A549 (cell line): Measurements from ENCODE around the gene ERCC2. TPM values are rescaled to one million over a fixed set of nuclear protein-coding genes. Genes with fewer than 3 reads are reported as not detected.
A peak's percentile ranks its signal among the peaks of the same experiment; 100 is the strongest.

Source experiments
- ATAC-seq, 2 experiments: fragments of 200-7000 bp in 1 of 2; fragments of >200 bp in 1 of 2; cut with Nextera tagmentation in 1 of 2; cut with Tn5 transposase in 1 of 2; 3 replicates each; pipeline versions ENCODE4 v1.8.0 to v1.9.1; 2018 to 2020; ENCODE audit warnings: mild to moderate bottlenecking in 1 of 2, moderate library complexity in 1 of 2
- CTCF ChIA-PET: fragments of 300-600 bp; sonication (Branson Sonifier 250); formaldehyde crosslinking; extraction: SDS; loops from one replicate; lab custom pipeline; 2021; ENCODE audit warnings: antibody characterized with exemption, inconsistent platforms; lab: Yijun Ruan, JAX
- POLR2A ChIA-PET: fragments of 350-600 bp; formaldehyde crosslinking; extraction: SDS; loops from one replicate; lab custom pipeline; 2021; ENCODE audit warnings: antibody characterized with exemption, inconsistent platforms; lab: Yijun Ruan, JAX
- DNase-seq, 2 experiments: peaks; one replicate each; pipeline versions ENCODE4 v3.0.0 to v3.0.0-alpha.2; 2011 to 2016; ENCODE audit warnings: low read depth in 1 of 2, low spot score in 1 of 2
- FAIRE-seq: peaks from 2 replicates; lab custom pipeline; 2011; peaks lifted over from hg19 to GRCh38; lab: Jason Lieb, UNC
- H3K27ac ChIP-seq, 2 experiments: fragments of >200 bp; sonication (Bioruptor Twin); formaldehyde crosslinking; 3 replicates each; pipeline ENCODE4 v1.5.1; 2016 to 2017
- H3K4me1 ChIP-seq: fragments of >200 bp; sonication (Bioruptor Twin); formaldehyde crosslinking; 3 replicates; pipeline ENCODE4 v1.6.1; 2016
- H3K4me2 ChIP-seq: fragments of >200 bp; sonication (Bioruptor Twin); formaldehyde crosslinking; 3 replicates; pipeline ENCODE4 v1.6.1; 2016
- H3K4me3 ChIP-seq: fragments of >200 bp; sonication (Bioruptor Twin); formaldehyde crosslinking; 3 replicates; pipeline ENCODE4 v1.5.1; 2016
- H3K9me3 ChIP-seq: fragments of >200 bp; sonication (Bioruptor Twin); formaldehyde crosslinking; 3 replicates; pipeline ENCODE4 v1.6.1; 2016
- CBX8 ChIP-seq: fragments of 200-600 bp; sonication (generic); IDR thresholded peaks from 2 replicates; pipeline ENCODE4 v1.6.1; 2016
- CEBPB ChIP-seq, 2 experiments: fragments of >200 bp in 1 of 2; sonication (Bioruptor Twin) in 1 of 2; formaldehyde crosslinking in 1 of 2; IDR thresholded peaks; 2 replicates each; pipeline ENCODE4 v1.6.1; 2012 to 2016
- CHD2 ChIP-seq: fragments of 150-350 bp; IDR thresholded peaks from 2 replicates; pipeline ENCODE4 v1.6.1; 2014; ENCODE audit warnings: low read length; ENCODE audit not compliant: partially characterized antibody
- EHF ChIP-seq: fragments of 250-450 bp; sonication (Bioruptor Pico); IDR thresholded peaks from 2 replicates; pipeline ENCODE4 v1.5.0; 2020; ENCODE audit warnings: mild to moderate bottlenecking
- FOSB ChIP-seq: fragments of 250-450 bp; sonication (Bioruptor Pico); IDR thresholded peaks from 2 replicates; pipeline ENCODE4 v1.5.0; 2020; ENCODE audit warnings: mild to moderate bottlenecking, moderate library complexity
- FOSL2 ChIP-seq, 2 experiments: fragments of 450-650 bp in 1 of 2; fragments of >200 bp in 1 of 2; sonication (Bioruptor Twin) in 1 of 2; formaldehyde crosslinking; IDR thresholded peaks; 2 replicates each; pipeline versions ENCODE4 v1.5.0 to v1.6.1; 2016 to 2020; ENCODE audit warnings: mild to moderate bottlenecking in 1 of 2, moderate library complexity in 1 of 2
- HEYL ChIP-seq: fragments of 250-450 bp; sonication (Bioruptor Pico); IDR thresholded peaks from 2 replicates; pipeline ENCODE4 v1.8.0; 2021; ENCODE audit warnings: mild to moderate bottlenecking, moderate library complexity
- HOXA7 ChIP-seq: fragments of 250-450 bp; sonication (Bioruptor Pico); IDR thresholded peaks from 2 replicates; pipeline ENCODE4 v1.5.0; 2020; ENCODE audit warnings: mild to moderate bottlenecking, moderate library complexity
- KDM1A ChIP-seq: fragments of 200-600 bp; sonication (generic); IDR thresholded peaks from 2 replicates; pipeline ENCODE4 v1.6.1; 2016; ENCODE audit warnings: low read depth, mild to moderate bottlenecking
- KDM5A ChIP-seq: fragments of 200-600 bp; sonication (generic); IDR thresholded peaks from 2 replicates; pipeline ENCODE4 v1.6.1; 2016; ENCODE audit warnings: antibody characterized with exemption, mild to moderate bottlenecking
- RARB ChIP-seq: fragments of 250-450 bp; sonication (Bioruptor Pico); IDR thresholded peaks from 2 replicates; pipeline ENCODE4 v1.8.0; 2021; ENCODE audit warnings: mild to moderate bottlenecking, moderate library complexity
- RCOR1 ChIP-seq: fragments of 150-350 bp; IDR thresholded peaks from 2 replicates; pipeline ENCODE4 v1.6.1; 2014; ENCODE audit warnings: antibody characterized with exemption, low read length, low read depth
- RFX5 ChIP-seq: fragments of 450-650 bp; IDR thresholded peaks from 2 replicates; pipeline ENCODE4 v1.7.1; 2014; ENCODE audit warnings: antibody characterized with exemption, mild to moderate bottlenecking, moderate library complexity
- RNF2 ChIP-seq: fragments of 200-600 bp; sonication (generic); IDR thresholded peaks from 2 replicates; pipeline ENCODE4 v1.6.1; 2016; ENCODE audit warnings: low read depth, mild to moderate bottlenecking, antibody characterized with exemption, moderate library complexity, borderline replicate concordance
- TFCP2L1 ChIP-seq: fragments of 250-450 bp; sonication (Bioruptor Pico); IDR thresholded peaks from 2 replicates; pipeline ENCODE4 v1.5.0; 2021; ENCODE audit warnings: mild to moderate bottlenecking
- ZFP36 ChIP-seq: fragments of 450-650 bp; IDR thresholded peaks from 2 replicates; pipeline ENCODE4 v1.6.1; 2014; ENCODE audit warnings: borderline replicate concordance; ENCODE audit not compliant: partially characterized antibody
- WGBS: methylation state at CpG from one replicate; pipeline ENCODE4 v1.1.6; 2017; ENCODE audit errors: missing lambda C conversion rate; 5-methylcytosine and 5-hydroxymethylcytosine counted together
- polyA plus RNA-seq, 4 experiments: library from polyadenylated mRNA; depleted of rRNA in 3 of 4; stranded (reverse); fragments of >200 nt; fragmentation: RNase III in 1 of 4; extraction: RNeasy Plus Mini Kit Qiagen cat#74134 plus additional on column Dnase treatment in 1 of 4; gene quantifications; 2 replicates in 3 of 4; 3 replicates in 1 of 4; pipeline ENCODE4 v1.2.3, GENCODE V29; 2011 to 2017
- TF ChIP-seq, protein P1 (sequence below): IDR thresholded peaks from 2 replicates; pipeline ENCODE4 v1.6.1; 2012
- TF ChIP-seq, protein P2 (sequence below): fragments of >200 bp; sonication (Bioruptor Twin); formaldehyde crosslinking; IDR thresholded peaks from 3 replicates; pipeline ENCODE4 v1.6.1; 2016
- TF ChIP-seq, protein P3 (sequence below): fragments of 250-450 bp; sonication (Bioruptor Pico); IDR thresholded peaks from 2 replicates; pipeline ENCODE4 v1.5.0; 2020; ENCODE audit warnings: low read depth, mild to moderate bottlenecking, moderate library complexity

ERCC2 gene
- polyA plus RNA-seq, 2 of the 4 experiments (the other 2 are of a cell fraction), result 12.9 to 19.8 TPM

DNA sequence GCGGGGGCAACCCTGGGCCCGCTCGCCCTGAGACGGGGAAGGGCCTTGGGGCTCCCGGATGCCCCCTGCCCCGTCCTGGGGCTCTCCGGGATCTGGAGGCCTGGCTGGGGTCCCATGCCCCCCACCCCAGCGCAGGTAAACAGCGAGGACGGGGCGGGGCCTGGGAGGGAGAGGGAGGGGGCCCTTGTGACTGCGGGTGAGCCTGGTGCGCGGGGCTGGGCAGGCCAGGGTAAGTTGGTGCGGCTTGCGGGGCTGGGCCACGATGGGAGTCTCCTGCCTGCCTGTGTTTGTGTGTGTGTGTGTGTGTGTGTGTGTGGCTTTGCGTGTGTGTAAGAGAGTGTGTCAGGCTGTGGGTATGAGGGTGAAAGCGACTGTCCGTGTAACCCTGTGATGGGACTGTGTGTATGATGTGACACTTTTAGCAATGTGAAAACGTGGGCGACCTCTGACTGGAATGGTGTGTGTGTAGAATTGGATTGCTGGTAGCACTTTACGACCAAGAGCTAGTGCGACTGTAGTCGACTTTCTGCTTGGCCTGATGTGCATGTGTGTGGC, 29.4 kb downstream of the ERCC2 start:
- H3K4me2 ChIP-seq, result peak overlapping the region; percentile 96
- ATAC-seq, result no peak; a peak in 1 of 6 replicates
- H3K9me3 ChIP-seq, result no peaks in the 10 kb centered on the region
- FAIRE-seq, result no peak
- peak overlapping the region; percentile 52 to 81; a peak in 4 of 6 replicates for H3K27ac ChIP-seq
- TF ChIP-seq CBX8 (no peak), FOSB (CRISPR knock-in tag) (no peak)
- TF ChIP-seq, all 56 proteins: peak for 0
- POLR2A ChIA-PET, result no interaction called here
- DNase-seq, result no peak
- H3K4me3 ChIP-seq, result peak overlapping the region; percentile 59
- WGBS, result 77% methylated on average over 8 of the region's 25 CpGs
- CTCF ChIA-PET, result interaction anchor here (1.5 kb wide), 1 partner anchor 28 kb away, joined by 4 read pairs; no protein-coding TSS in a partner anchor
- H3K4me1 ChIP-seq, result peaks cover 3% of the 10 kb centered on the region; the same call in 2 of the 3 replicates

DNA sequence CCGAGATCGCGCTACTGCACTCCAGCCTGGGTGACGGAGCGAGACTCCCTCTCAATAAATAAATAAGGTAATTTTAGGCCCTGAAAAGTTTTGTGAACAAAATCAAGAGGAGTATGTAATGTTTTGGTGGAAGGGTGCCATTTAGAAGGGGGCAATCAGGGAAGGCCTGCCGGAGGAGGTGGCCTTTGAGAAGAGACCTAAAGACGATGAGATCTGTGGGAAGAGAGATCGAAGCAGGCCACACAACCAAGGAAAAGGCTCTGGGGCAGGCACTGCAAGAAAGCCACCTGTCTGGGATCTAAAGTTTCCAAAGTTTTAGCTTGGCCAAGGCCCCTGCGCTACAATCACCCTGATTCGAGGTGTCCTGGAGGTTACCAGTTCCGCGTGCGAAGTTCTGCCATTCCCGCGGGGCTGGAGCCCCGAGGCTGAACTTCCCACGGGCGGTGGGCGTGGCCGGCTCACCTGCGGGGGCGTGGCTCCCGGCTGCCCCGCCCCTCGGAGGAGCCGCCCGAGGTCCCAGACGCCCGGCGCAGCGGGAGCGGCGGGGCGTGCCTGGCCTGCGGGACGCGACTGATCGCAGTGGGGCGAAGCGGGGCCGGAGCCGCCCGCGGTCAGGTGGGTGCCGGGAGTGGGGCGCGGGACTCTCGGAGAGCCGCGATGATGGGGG, 30.0 kb downstream of the ERCC2 start, which contains the start of gene KLC3:
KLC3 (plus strand) TSS at position 519 of the 667 bp plus-strand sequence. CDS start 4,792 bp downstream, outside the sequence.
- Histone ChIP-seq H3K4me2 (peak within 1 kb of the TSS; percentile 96), H3K4me1 (peaks cover 3% of the 10 kb centered on the region; the same call in 2 of the 3 replicates), H3K27ac (peak within 1 kb of the TSS; percentile 52 to 81; a peak in 4 of 6 replicates), H3K9me3 (no peaks in the 10 kb centered on the region), H3K4me3 (peak within 1 kb of the TSS; percentile 59)
- ChIA-PET POLR2A (no interaction called here), CTCF (interaction anchor here (1.9 to 2.8 kb wide), 2 partner anchors 10 to 86 kb away, joined by 10 to 25 read pairs; no protein-coding TSS in a partner anchor)
- no peak for FAIRE-seq
- DNase-seq, result peak in 1 of 2 experiments; percentile 26
- 69% methylated on average over 8 of the region's 50 CpGs for WGBS
- no peak for TF ChIP-seq HEYL (CRISPR knock-in tag)
- peak; percentile 84 for TF ChIP-seq ZFP36
- peak; percentile 21 to 26; a peak in 3 of 6 replicates for ATAC-seq

DNA sequence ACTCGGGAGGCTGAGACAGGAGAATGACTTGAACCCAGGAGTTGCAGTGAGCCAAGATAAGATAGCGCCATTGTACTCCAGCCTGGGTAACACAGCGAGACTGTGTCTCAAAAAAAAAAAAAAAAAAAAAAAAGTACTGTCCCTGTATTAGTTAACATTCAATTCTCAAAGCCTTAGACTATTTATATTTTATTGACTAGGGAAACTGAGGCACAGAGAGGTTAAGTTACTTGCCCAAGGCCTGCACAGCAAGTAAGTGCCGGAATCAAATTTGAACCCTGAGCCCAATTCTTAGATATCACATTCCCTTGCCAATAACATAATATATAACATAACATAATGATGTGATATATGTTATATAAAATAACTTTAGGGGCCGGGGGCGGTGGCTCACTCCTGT, 30.7 kb downstream of the ERCC2 start:
- CTCF ChIA-PET, result interaction anchor here (0.6 to 2.9 kb wide), 12 partner anchors 11 to 183 kb away, joined by 3 to 29 read pairs (median 6); partner anchors contain the start of gene NKPD1
- no peak overlapping the region for H3K4me2 ChIP-seq
- TF ChIP-seq RCOR1, result no peak
- TF ChIP-seq, protein P1, sequence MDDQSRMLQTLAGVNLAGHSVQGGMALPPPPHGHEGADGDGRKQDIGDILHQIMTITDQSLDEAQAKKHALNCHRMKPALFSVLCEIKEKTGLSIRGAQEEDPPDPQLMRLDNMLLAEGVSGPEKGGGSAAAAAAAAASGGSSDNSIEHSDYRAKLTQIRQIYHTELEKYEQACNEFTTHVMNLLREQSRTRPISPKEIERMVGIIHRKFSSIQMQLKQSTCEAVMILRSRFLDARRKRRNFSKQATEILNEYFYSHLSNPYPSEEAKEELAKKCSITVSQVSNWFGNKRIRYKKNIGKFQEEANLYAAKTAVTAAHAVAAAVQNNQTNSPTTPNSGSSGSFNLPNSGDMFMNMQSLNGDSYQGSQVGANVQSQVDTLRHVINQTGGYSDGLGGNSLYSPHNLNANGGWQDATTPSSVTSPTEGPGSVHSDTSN, result no peak
- TF ChIP-seq CBX8, result no peak
- TF ChIP-seq EHF, result no peak
- TF ChIP-seq CEBPB (IDR thresholded peaks at IDR 0.05), result no peak
- no peak for TF ChIP-seq RNF2
- TF ChIP-seq FOSL2 (IDR thresholded peaks at IDR 0.05), result no peak
- TF ChIP-seq FOSL2 (CRISPR knock-in tag; IDR thresholded peaks at IDR 0.05), result no peak
- no peak for TF ChIP-seq RARB (CRISPR knock-in tag)
- no peak for TF ChIP-seq TFCP2L1 (CRISPR knock-in tag)
- no peak overlapping the region for H3K27ac ChIP-seq
- 85% methylated on average over 6 of the region's 6 CpGs for WGBS
- ATAC-seq (no peak), DNase-seq (no peak), FAIRE-seq (no peak)
- H3K4me1 ChIP-seq, result peaks cover 3% of the 10 kb centered on the region; the same call in 2 of the 3 replicates
- no peak overlapping the region for H3K4me3 ChIP-seq
- POLR2A ChIA-PET, result no interaction called here
- H3K9me3 ChIP-seq, result no peaks in the 10 kb centered on the region

DNA sequence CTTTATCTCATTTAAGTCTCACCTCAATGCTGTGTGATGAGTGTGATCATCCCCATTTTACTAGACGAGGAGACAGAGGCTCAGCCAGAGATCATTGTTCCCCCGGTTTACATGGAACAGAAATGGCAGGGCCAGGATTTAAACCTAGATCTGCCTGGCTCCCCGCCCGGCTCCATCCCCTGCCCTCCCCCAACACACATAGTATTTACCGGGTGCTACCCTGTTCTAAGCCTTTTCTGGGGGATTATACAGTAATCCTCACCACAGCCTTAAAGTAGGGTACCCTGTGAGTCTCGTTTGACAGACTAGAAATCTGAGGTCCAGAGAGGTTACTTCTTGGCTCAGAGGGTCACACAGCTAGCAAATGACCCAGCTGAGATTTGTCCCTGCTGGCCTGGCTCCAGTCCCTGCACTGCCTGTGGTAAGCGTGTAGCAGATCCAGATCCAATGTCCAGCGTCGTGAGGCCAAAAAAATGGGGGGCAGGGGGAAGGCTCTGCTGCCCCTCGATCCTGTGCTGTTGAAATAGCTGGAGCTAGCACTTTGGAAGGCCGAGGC, 33.6 kb downstream of the ERCC2 start:
- ATAC-seq (no peak), DNase-seq (no peak), FAIRE-seq (no peak)
- ChIA-PET CTCF (interaction anchor here (1.4 to 2.9 kb wide), 3 partner anchors 9 to 176 kb away, joined by 3 to 29 read pairs (median 11); partner anchors contain the start of gene NKPD1), POLR2A (no interaction called here)
- peaks cover 3% of the 10 kb centered on the region; the same call in 2 of the 3 replicates for H3K4me1 ChIP-seq
- no peaks in the 10 kb centered on the region for H3K9me3 ChIP-seq
- TF ChIP-seq HOXA7 (CRISPR knock-in tag) (no peak), TFCP2L1 (CRISPR knock-in tag) (no peak), CHD2 (no peak), KDM5A (no peak), RFX5 (no peak), KDM1A (no peak), HEYL (CRISPR knock-in tag) (no peak), RNF2 (no peak)
- TF ChIP-seq, protein P2, sequence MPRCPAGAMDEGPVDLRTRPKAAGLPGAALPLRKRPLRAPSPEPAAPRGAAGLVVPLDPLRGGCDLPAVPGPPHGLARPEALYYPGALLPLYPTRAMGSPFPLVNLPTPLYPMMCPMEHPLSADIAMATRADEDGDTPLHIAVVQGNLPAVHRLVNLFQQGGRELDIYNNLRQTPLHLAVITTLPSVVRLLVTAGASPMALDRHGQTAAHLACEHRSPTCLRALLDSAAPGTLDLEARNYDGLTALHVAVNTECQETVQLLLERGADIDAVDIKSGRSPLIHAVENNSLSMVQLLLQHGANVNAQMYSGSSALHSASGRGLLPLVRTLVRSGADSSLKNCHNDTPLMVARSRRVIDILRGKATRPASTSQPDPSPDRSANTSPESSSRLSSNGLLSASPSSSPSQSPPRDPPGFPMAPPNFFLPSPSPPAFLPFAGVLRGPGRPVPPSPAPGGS, result no peak
- TF ChIP-seq, protein P3, sequence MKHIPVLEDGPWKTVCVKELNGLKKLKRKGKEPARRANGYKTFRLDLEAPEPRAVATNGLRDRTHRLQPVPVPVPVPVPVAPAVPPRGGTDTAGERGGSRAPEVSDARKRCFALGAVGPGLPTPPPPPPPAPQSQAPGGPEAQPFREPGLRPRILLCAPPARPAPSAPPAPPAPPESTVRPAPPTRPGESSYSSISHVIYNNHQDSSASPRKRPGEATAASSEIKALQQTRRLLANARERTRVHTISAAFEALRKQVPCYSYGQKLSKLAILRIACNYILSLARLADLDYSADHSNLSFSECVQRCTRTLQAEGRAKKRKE (CRISPR knock-in tag), result no peak
- H3K27ac ChIP-seq, result no peak overlapping the region
- no peak overlapping the region for H3K4me3 ChIP-seq
- 66% methylated on average over 11 of the region's 11 CpGs for WGBS
- H3K4me2 ChIP-seq, result no peak overlapping the region
